Right forelimb (tissue), 1 donor: ENCODE data around the gene STIM2.

ENCODE experiments used
- DNase-seq: peaks from one replicate; pipeline ENCODE4 v3.0.0-alpha.2; 2018

The STIM2 gene

DNA sequence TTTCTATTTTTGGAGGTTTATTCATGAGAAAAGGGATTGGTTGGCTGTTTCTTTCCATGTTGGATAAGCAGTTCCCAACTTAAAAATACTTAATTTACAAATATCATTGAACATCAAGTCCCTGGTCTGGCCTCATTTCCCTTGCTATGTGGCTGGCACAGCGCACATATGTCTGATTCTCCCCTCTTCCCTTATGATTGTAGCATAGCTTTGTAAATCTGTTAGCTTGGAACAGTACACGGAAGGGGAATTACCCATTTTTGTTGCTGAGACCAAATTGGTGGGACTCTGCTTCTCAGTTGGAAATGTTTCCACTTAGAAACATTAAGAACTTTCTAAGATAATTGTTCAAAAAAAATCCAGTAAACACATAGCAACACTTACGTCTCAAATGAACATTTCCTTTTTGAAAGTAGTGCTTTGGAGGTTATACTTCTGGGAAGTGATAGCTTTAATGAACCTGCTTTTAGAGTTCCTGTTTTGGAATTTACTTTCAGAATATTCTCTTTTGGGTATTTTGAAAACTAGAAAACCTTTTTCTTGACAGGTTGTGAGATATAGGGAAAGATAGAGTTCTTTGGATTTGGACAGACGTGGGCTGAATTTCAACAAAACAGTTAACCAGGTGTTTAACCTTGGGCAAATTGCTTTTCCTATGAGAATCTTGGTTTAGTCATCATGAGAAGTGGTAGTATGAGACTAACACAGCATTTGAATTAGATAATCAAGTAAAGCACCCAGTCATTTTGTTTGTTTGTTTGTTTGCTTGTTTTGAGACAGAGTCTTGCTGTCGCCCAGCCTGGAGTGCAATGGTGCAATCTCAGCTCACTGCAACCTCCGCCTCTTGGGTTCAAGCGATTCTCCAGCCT lies 47.3 kb downstream of the STIM2 start:
- DNase-seq: no peak

- DNase-seq: no peak
Observed at GRCh38 chr4:26909369-26909768, 48.7 kb downstream of the STIM2 start.

GRCh38 chr4:26911254-26911653 lies 50.6 kb downstream of the STIM2 start:
- no peak for DNase-seq

DNA sequence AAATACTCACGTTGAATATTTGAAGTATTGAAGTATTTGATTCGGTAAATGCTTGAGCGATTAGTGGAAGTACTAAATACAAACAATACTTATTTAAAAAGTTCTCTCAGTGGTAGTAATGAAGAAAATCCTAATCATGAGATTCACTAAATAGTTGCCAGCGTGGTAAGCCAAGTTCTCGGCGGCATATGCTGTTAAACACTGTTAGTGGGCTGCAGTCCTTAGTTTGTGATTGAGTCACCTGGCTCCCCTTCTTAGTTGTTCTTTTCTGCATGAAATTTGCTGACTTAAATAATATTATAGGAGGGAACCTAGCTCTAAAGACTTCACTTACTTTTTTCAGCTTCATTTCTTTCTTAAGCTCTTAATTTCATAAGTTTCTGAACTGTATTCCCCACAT lies 51.4 kb downstream of the STIM2 start:
- no peak for DNase-seq

- DNase-seq: no peak
Observed at GRCh38 chr4:26912810-26913209, 52.2 kb downstream of the STIM2 start.

GRCh38 chr4:26916195-26916594 lies 55.6 kb downstream of the STIM2 start:
- DNase-seq: no peak

GRCh38 chr4:26930964-26931363 lies 70.3 kb downstream of the STIM2 start:
- no peak for DNase-seq

GRCh38 chr4:26931451-26931850 lies 70.8 kb downstream of the STIM2 start:
- no peak for DNase-seq

DNA sequence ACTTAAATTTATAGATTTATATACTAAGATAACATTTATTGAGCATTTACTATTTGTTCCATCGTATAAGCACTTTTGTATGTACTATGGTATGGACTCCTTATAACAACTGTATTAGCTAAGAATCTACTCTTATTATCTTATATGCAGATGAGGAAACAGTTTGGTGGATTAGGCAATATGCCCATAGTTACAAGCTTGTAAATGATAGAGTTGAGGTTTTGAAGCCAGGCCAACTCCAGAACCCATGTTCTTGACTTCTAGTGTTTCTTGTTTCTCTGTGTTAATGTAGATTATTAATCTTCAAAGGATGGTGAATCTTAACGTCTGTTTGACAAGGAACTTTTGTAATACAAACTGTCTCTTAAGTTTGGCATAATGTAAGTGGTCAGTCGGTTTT lies 71.3 kb downstream of the STIM2 start:
- no peak for DNase-seq

GRCh38 chr4:26935397-26935796 lies 74.8 kb downstream of the STIM2 start:
- no peak for DNase-seq

- no peak for DNase-seq
Observed at GRCh38 chr4:26936284-26937065, 75.8 kb downstream of the STIM2 start.

- DNase-seq: no peak
Observed at GRCh38 chr4:26937139-26937538, 76.5 kb downstream of the STIM2 start.

- DNase-seq: no peak
Observed at GRCh38 chr4:26937567-26937966, 76.9 kb downstream of the STIM2 start.

GRCh38 chr4:26938516-26938915 lies 77.9 kb downstream of the STIM2 start:
- no peak for DNase-seq

GRCh38 chr4:26941951-26942350 lies 81.3 kb downstream of the STIM2 start:
- DNase-seq: no peak

DNA sequence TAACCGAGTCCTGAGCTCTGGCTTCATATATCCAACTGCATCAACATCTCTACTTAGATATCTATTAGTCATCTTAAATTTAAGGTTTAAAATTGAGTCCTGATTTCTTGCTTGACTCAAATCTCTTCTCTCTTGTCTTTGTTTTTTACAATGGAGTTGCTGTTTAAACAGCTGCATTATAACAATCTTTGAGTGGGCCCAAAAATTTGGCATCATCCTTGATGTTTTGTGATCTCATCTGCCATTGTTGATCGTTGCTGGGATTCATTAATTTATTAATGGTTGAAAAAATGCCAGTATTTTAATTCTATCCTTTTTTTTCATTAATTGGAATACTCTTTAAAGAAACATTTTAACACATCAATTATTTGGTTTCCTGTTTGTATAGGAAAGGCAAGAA lies 82.2 kb downstream of the STIM2 start:
- DNase-seq: no peak

- DNase-seq: no peak
Observed at GRCh38 chr4:26943391-26943790, 82.8 kb downstream of the STIM2 start.

GRCh38 chr4:26945794-26946193 lies 85.2 kb downstream of the STIM2 start:
- DNase-seq: no peak

GRCh38 chr4:26947318-26947717 lies 86.7 kb downstream of the STIM2 start:
- no peak for DNase-seq

GRCh38 chr4:26950446-26950845 lies 89.8 kb downstream of the STIM2 start:
- DNase-seq: no peak

GRCh38 chr4:26952891-26953290 lies 92.2 kb downstream of the STIM2 start:
- no peak for DNase-seq

DNA sequence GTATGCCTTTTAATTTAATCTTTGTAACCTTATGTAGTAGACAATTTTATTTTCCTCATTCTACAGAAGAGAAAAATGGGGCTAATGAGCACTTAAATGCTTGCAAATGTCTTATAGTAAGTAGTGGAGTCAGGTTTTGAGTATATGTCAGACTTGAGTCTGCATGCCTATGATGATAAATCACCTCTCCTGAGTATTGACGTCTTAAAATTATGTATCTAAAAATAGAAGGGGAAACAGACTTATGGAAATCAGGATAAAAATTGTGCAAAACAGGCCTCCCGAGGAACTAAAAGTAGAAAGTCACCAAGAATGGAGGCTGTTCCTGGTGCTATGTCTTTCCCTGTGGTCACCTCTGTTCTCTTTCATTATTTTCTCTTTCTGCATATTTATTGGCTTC lies 92.7 kb downstream of the STIM2 start:
- no peak for DNase-seq

- DNase-seq: no peak
Observed at GRCh38 chr4:26953770-26954423, 93.3 kb downstream of the STIM2 start.

DNA sequence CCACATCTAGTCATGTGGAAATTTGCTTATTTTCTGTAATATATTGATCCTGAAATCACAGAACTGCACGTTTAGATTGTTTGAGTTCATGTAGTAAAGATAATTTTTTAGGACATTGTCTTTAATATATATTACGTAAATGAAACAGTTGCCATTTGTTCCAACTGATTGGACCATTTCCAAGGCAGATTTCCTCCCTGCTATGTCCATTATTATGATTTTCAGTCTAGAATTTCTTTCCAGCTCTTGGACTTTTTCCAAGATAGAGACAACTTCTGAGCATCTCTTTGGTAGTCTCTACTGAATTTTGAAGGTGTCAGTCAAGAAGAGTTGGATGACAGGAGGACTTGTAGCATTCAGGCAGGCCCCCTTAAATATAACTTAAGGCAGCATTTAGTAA lies 94.6 kb downstream of the STIM2 start:
- no peak for DNase-seq
